Cardiac fibroblast (primary cell): ENCODE measurements around the gene DNAJB6.

ENCODE experiments used
- DNase-seq, 2 donors: peaks; one replicate each; pipeline versions ENCODE4 v3.0.0 to v3.0.0-alpha.2; 2010; ENCODE audit warnings: low read depth in 2 of 2
- H3K4me3 ChIP-seq, 2 donors: replicated peaks in 1 of 2; 1 replicate in 1 of 2; 2 replicates in 1 of 2; pipeline ENCODE4 v1.5.1; 2011; ENCODE audit warnings: low read depth in 2 of 2, low read length in 2 of 2, mild to moderate bottlenecking in 2 of 2, moderate library complexity in 1 of 2
- CTCF ChIP-seq: IDR thresholded peaks from one replicate; pipeline ENCODE4 v1.5.1; 2011; ENCODE audit warnings: low read depth, mild to moderate bottlenecking, low read length, inconsistent platforms

Gene DNAJB6

GRCh38 chr7:157422279-157422678 is 85.5 kb downstream of the DNAJB6 start:
- no peak for TF ChIP-seq CTCF
- no peak for DNase-seq
- H3K4me3 ChIP-seq, result no peak overlapping the region

- H3K4me3 ChIP-seq, result no peak overlapping the region
- peak; percentile 42 to 70 for DNase-seq
- TF ChIP-seq CTCF, result no peak
These were observed 86.5 kb downstream of the DNAJB6 start for GRCh38 chr7:157423348-157423747.

GRCh38 chr7:157423886-157424565 is 87.2 kb downstream of the DNAJB6 start:
- no peak overlapping the region for H3K4me3 ChIP-seq
- no peak for TF ChIP-seq CTCF
- no peak for DNase-seq

GRCh38 chr7:157425137-157425731 is 88.4 kb downstream of the DNAJB6 start:
- no peak for DNase-seq

GRCh38 chr7:157425761-157426160 is 89.0 kb downstream of the DNAJB6 start:
- no peak for TF ChIP-seq CTCF
- no peak overlapping the region for H3K4me3 ChIP-seq
- no peak for DNase-seq

More at GRCh38 chr7:157425137-157425731, 88.4 kb downstream of the DNAJB6 start:
- TF ChIP-seq CTCF, result no peak
- H3K4me3 ChIP-seq, result no peak overlapping the region

- H3K4me3 ChIP-seq, result no peak overlapping the region
- DNase-seq, result no peak
- no peak for TF ChIP-seq CTCF
These were observed 89.9 kb downstream of the DNAJB6 start for GRCh38 chr7:157426463-157427301.
